DMS 273 treated with DMSO at 0.1 percent for 48 hours (cell line): ENCODE results near the gene TMEM88.
"Not testable (repeated sequence)": the region's sequence is repeated elsewhere in the genome, so short reads cannot be mapped to it uniquely, and the experiment has no call there.

Experiments used
- DNase-seq: peaks from one replicate; lab custom pipeline; 2025; lab: John Stamatoyannopoulos, UW

The TMEM88 gene

DNA sequence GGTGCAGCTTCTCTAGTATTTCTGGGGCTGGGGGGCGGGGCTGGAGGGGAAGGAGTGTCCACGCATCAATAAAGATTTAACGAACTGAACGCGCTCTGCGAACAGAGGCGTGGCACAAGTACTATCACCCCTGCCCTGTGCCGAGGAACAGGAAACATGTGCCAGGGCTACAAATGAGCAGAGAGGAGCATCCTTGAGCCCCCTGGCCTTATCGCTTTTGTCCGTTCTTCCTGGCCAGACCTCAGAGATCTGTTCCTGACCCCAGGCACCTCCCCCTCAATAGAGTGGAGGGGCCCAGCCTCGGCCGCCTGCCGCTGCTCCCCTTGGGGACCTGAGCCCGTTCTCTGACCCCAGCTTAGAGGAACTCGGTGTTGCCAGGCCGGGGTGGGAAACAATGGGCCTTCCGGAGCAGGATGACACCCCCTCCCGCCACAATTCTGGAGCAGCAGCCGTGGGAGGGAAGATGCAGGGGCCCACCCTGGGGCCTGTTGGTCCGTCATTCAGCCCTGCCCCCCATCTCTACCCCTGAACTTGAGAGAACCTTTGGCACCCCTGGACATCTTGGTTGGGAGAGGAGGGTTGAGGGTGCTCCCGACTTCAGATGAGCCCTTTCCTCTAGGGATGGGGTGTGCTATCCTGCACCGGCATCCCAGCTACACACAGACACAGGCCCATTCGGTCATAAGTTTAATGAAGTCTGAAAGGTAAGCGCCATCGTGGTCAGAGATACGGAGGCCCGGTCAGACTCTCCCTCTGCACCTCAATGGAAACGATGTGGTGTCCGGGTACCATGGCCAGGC, 1.3 kb downstream of the TMEM88 start:
- DNase-seq: no peak

DNA sequence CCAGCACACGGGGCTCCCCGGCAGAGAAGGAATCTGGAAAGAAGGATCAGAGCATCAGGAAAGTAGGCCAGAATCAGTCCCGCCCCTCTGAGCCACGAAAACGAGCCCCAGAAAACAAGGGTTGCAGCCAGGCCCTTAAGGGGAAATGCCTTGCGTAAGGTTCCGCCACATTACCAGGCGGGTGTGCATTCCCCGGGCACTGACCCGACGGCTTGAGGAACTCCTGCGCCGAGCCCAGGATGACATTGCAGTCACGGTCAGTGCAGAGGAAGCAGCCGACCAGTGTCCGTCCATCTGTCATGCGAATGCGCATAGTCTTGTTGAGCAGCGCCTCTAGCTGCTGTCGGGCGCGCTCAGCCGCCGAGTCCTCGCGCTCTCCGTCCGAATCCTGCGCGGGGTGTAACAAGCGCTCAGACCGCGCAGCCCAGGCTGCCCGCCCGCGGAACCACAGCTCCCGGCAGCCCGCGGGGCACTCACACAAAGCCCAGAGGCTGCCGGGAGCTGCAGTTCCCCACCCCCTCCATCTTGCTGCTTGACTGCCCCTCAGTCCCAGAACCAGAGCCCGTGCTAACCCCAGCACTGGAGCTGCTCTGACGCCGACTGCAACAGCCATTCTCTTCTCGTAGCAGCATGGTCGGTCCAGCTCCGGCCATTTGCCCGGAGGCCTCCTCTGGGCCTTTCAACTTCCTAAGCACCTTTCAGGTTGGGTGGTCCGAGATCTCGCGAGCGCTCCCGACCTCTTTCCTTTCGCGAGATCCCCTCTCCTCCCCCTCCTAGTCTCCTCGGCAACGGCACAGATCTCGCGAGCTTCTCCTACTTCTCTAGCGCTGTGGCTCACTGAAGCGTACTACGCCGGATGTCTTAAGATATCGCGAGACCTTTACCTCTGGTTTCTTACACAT, 2.2 kb downstream of the TMEM88 start, which contains the start of gene NAA38:
Gene NAA38 (minus strand): TSS at position 749 of the 902 bp plus-strand sequence. CDS start 96 bp downstream, at position 653.
- peak; percentile 97 for DNase-seq

DNA sequence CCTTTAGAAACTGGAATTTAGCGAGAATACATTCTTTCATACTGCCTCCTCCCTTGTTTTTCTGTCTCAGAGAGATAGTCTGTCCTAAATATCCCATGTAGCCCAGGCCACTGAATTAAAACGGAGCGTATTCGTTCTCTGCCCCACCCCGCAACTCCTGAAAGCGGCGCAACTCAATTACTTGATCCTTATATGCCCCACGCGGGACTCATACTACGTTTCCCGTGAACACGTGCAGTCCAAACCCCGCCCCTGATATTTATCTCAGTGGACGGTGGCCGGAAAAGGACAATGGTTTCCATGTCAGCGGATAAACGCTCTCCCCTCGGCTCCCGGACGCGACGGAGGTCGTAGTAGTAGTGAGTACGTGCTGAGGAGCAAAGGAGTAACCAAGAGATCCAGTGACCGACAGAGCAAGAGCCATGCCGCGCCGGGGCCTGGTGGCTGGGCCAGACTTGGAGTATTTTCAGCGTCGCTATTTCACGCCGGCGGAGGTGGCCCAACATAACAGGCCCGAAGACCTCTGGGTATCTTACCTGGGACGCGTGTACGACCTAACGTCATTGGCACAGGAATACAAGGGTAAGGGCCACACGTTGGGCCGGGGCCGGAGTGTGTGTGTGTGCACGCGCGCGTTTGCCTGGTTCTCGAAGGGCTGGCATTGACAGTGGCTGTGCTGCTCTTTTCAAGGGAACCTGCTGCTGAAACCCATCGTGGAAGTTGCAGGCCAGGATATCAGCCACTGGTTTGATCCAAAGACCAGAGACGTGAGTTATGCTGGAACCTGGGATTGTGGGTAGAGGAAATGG, 3.1 kb downstream of the TMEM88 start, which contains the start of gene CYB5D1:
Gene CYB5D1 (plus strand): TSS at position 291 of the 809 bp plus-strand sequence. CDS start 132 bp downstream, at position 423.
- DNase-seq: peak; percentile 90

DNA sequence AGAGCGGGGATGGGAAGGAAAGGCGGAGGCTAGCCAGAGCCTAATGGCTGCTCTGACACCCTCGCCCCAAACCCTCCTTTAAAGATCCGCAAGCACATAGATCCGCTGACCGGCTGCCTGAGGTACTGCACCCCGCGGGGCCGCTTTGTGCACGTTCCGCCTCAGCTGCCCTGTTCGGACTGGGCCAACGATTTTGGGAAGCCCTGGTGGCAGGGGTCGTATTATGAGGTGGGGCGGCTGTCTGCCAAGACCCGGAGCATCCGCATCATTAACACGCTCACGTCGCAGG, 3.6 kb downstream of the TMEM88 start:
- DNase-seq: no peak

DNA sequence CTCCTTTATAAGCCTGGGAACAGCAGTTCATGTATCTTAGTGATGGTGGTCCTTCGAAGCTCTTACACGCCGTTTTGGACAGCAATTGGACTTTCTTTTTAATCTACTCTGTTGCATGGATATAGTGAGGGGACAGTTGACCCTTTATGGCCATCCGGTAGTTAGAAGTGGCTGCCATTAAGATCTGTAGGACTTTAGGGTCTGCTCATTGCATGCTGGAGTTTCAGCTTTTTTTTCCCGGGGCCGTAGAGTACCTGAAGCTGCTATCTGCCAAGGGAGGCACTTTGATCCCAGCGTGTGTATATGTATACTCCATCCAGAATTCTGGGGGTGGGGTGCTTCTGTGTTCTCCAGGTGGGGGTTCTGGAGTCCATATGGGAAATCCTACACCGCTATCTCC, 4.2 kb downstream of the TMEM88 start:
- no peak for DNase-seq

DNA sequence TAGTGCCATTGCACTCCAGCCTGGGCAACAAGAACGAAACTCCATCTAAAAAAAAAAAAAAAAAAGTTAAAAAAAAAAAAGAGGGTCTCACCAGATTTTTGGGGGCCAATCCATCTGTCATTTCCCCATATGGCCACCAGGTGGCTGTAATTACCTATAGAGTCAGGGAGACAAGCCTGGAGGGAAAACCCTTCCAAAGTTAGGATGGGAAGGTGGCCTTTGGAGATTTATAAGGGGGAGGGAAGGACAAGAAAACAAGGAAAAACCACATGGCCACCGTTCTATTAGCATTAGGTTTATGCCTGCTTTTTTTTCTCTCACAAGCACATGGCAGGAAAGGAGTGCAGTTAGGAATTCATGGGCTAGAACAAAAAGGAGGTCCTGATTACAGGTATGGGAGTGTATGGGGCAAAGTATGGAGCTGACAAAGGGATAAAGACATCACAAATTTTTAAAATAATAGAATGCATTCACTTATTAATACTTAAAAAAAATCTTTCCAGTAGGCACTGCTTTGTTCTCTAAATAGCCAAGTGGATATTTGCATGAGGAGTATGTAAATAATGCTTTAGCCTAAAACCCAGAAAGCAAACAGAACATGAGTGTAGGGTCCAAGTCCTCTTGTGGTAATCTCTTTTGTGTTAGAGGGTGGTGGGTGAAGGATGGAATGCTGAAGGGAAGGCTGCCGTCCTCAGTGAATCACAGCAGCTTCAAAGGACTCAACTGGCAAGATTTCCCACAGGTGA, 8.0 kb downstream of the TMEM88 start:
- peak; percentile 16 for DNase-seq

DNA sequence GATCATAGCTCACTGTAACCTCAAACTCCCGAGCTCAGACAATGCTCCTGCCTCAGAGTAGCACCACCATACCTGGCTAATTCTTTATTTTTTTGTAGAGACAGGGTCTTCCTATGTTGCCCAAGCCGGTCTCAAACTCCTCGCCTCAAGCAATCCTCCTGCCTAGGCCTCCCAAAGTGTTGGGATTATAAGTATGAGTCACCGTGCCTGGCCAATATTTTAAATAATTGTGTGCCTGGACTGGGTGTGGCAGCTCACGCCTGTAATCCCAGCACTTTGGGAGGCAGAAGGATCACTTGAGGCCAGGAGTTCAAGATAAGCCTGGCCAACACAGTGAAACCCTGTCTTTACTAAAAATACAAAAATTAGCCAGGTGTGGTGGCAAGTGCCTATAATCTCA, 9.5 kb downstream of the TMEM88 start:
- DNase-seq: not testable (repeated sequence)

DNA sequence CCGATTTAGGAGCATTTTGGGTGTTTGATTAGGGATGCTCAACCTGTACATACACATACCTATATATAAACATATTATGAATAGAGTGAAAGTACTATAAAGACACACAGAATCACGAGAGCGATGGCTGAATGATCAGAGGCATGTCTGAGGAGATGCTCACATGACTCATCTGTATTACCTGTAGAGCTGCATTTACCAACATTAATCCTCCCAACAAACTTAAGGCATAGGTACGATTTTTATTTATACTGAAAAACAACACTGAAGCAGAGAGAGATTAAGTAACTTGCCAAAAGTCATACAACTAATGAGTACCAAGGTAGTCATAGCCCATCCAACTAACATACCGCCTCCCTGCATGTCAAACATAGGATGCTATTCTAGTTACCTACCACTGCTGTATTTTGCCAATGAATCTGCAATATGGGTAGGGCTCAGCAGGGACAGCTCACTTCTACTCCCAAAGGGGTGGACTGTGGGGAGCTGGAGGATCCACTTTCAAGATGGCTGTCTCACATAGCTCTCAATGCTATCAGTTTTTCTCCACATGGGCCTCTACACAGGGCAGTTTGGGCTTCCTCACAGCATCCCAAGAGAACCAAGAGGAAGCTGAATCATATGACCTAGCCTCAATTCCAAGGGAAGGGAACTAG, 10.3 kb downstream of the TMEM88 start:
- no peak for DNase-seq

DNA sequence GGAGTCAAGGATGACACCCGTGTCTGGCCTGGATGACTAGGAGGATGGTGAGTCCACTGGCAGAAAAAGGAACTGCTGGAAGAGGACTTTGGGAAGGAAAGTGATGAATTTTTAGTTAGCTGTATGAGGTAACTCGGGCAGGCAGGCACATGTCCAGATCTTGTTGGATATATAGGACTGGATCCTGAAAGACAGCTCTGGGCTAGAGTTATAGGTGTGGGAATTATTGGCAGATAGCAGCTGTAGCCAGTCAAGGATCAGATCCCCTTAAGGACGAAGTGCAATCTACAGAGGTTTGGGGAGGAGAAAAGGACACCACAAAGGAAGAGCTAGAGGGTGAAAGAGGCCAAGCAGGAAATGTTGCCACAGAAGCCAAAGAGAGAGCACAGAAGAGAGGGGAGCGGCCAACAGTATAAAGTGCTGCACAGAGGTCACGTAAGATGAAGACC, 13.0 kb downstream of the TMEM88 start:
- DNase-seq: no peak

DNA sequence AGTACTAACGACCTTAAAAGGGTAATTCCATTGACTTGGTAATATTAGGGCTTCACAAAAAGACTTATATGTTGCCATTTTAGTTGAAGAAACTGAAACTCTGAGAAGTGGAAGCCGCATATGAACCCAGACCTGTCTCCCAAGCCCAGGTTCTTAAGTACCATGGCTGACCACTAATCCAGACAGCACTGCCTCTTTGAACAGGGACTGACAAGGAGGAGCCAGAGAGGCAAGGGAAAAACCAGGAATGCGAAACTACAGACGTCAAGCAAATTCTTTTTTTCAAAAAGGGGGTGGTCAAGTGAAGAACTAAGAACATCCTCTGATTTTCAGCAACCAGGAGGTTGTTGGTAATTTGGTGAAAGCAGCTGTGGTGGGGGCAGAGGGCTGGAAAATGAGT, 18.2 kb downstream of the TMEM88 start:
- no peak for DNase-seq

DNA sequence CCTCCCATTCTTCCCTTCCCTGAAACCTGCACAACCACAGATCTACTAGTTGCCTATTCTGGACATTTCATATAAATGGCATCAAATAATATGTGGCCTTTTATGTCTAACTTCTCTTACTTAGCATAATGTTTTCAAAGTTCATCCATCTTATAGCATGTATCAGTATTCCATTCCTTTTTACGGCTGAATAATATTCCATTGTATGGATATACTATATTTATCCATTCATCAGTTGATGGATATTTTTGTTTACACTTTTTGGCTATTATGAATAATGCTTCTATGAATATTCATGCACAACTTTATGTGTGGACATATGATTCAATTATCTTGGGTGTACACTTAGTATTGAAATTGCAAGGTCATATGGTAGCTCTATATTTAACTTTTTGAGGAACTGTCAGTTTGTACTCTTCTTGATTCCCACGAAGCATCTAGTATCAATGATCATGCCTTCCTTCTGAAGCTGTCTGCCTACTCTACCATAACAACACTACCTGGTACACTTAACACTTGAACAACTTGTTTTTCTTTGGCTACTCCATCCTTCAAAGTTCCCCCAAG, 21.0 kb downstream of the TMEM88 start:
- no peak for DNase-seq

DNA sequence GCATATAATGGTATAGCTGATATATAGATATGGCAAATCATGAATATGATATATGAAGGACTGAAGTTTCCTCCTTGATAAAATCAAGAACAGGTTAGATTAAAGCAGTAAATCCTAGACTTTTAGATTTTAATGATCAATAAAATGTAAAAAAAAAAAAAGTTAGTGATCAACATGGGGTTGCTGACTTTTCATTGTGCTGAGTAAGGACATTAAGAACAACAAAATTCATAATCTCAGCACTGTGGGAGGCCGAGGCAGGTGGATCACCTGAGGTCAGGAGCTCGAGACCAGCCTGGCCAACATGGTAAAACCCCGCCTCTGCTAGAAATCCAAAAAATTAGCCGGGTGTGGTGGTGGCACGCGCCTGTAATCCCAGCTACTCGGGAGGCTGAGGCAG, 23.4 kb downstream of the TMEM88 start:
- no peak for DNase-seq

DNA sequence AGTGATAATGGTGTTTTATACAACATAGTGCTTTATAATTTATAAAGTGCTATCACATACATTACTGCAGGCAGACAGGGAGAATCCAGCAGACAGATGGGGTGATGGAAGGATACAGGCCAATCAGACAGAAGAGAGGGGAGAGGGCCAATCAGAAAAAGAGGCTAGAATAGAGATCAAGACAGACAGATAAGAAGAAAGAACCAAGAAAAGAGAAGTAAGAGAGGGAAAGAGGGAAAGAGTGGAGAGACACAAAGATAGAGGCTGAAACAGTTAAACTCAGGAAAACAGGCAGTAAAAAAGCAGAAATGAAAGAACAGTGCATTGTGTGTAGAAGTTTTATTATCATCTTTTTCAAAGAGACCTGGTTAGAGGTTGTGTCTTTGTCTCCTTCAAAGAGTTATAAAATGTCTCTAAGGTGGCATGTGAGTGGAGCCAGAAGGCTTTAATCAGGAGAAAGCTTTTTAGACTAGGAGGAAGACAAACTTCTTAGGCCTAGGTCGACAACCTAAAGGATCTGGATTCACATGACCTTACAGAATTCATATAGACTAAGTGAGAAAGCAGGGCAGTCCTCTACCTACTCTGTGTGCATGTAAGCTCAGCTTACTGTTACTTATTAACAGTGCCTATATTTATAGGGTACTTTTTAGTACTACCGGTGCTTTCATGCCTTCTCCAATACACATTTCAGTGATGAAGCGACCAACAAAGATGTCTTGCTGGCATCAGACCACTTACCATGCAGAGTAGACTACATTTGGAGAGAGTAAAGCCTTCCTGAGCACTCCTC, 25.4 kb downstream of the TMEM88 start:
- DNase-seq: peak; percentile 11

DNA sequence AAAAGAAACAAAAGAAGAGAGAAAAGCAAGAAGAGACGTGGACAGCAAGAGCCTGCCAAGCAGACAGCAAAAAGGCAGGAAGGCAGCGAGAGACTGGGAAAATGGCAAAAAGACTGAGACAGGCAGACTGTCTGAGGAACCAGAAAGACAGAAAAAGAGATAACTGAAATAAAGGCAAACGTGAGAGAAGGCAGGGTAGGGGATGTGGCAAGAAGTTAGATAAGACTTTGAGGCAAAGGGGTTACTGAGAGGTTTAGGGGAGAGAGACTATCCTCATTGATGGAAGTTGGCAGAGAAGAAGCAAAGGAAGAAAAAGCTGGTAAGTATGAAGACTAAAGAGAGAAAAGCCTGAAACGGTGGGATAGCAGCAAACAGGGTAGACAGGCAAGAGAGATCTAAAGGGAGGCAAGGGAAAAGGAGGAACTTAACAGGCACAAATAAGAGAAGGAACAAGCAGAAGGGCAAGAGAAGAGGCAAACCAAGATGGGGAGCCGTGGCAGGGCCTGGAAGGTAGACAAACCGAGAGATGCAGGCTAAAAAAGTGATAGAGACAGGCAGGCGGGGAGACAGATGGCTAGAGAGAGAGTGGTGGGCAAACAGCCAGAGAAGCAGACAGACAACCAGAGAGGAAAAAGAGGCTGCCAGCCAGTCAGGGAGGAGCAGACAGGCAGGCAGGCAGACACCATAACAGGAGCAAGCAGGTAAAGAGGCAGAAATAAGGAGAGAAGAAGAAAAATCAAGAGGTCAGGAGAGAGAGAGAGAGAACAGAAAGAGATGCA, 26.6 kb downstream of the TMEM88 start:
- peak; percentile 73 for DNase-seq

DNA sequence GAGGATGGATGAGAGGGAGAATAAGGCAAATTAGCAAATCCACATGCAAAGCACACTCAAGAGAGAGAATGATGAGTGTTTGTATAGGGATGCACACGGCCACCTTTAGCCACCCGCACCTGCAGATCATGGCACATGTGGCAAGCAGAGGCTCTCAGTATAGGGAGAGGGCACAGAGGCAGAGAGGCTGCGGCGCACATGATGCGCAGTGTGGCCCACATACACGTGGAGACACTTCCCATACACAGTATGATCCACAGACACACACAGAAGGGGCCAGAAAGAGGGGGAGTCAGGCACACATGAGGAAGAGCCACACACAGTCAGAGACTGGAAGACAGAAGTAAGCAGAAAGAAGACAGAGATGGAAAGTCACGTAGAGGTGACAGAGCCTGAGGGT, 27.2 kb downstream of the TMEM88 start:
- DNase-seq: no peak

DNA sequence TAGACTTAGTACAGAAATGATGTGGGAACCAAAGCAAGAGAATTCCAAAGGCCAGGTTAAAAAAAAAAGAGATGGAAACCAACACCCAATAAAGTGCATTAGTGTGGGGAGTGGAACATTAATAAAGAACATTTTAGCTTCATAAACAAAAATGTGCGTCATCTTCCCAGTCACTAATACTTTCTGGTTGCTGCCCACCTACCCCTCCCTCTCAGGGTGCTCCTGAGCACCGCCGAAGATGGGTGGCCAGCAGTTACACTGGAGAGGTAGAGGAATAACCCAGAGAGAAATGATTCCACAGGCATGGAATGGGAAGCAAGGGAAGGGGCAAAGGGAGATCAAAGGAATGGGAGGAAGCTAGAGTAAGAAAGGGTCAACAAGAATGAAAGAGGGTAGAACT, 27.8 kb downstream of the TMEM88 start:
- DNase-seq: no peak

DNA sequence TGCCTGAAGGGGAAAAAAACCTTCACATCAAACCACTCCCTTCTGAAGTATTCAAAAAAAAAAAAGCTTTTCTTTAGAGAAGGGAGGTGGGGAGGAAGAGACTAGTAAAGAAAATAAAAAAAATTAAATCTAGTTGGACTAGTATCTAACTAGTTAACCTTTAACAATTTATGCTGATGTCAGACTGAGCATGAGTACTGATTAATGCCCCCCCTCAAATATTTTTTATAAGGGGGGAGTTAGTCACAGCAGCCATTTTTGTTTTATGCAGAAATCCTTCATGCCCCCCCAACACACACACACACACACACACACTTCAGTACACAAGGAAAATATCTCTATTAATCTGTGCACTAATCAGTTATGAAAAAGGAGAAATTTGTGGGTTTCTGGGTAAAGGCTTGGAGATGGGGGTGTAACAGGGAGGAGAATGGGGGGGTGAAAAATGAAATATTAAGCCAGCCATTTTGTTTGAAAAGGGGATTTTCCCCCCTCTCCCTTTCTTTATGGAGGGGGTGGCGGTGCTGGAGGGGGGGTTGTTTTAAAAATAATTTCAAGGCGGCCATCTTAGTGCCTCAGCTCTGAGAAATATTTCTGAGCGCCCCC, 29.0 kb downstream of the TMEM88 start:
- no peak for DNase-seq

DNA sequence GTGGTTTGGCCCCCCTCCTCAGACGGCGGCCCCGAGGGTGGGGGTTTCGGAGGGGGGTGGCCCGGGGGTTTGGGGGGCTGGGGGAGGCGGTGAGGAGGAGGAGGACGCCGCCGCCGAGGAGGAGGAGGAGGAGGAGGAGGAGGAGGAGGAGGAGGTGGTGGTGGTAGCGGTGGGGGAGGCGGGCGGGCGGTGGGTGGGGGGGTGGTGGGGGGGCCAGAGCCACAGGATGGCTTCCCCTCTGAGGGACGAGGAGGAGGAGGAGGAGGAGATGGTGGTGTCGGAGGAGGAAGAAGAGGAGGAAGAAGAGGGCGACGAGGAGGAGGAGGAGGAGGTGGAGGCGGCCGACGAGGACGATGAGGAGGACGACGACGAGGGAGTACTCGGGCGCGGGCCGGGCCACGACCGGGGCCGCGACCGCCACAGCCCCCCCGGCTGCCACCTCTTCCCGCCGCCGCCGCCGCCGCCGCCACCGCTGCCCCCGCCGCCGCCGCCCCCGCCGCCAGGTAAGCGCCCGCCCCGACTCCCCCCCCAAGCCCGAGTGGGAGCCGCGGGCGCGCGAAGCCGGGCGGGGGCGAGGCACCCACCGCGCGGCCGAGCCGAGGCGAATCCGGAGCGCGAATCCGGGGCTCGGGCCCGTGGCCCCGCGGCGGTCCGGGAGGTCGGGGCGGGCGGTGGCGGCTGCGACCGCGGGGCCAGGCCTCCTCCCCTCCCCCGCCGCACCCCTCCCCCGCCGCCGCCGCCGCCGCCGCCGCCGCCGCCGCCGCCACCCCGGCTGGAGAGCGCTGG, 29.9 kb downstream of the TMEM88 start:
- DNase-seq: no peak
